Measurements from ENCODE around the gene JUNB.

DNA sequence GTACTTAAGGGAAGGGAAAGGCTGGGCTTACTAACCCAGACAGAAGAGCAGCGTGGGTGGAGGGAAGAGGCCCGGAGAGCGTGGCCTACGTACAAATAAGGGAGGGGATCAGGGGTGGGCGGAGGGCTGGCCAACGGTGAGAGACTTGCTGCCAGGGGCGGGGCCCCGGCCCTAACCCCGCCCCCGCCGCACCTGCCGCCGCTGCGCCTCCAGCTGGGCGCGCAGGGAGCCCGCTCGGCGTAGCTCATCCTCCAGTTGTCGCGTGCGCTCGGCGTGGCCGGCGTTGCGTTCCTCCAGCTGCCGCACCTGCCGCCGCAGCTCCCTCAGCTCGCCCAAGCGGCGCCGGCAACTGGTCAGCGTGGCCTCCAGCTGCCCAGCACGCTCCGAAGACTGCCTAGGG is 21.6 kb upstream of the JUNB start:
- TF ChIP-seq, protein P1, sequence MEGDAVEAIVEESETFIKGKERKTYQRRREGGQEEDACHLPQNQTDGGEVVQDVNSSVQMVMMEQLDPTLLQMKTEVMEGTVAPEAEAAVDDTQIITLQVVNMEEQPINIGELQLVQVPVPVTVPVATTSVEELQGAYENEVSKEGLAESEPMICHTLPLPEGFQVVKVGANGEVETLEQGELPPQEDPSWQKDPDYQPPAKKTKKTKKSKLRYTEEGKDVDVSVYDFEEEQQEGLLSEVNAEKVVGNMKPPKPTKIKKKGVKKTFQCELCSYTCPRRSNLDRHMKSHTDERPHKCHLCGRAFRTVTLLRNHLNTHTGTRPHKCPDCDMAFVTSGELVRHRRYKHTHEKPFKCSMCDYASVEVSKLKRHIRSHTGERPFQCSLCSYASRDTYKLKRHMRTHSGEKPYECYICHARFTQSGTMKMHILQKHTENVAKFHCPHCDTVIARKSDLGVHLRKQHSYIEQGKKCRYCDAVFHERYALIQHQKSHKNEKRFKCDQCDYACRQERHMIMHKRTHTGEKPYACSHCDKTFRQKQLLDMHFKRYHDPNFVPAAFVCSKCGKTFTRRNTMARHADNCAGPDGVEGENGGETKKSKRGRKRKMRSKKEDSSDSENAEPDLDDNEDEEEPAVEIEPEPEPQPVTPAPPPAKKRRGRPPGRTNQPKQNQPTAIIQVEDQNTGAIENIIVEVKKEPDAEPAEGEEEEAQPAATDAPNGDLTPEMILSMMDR (IDR thresholded peaks at IDR 0.05): no peak
- TF ChIP-seq ZFX (IDR thresholded peaks at IDR 0.05; ENCODE audit: borderline replicate concordance): no peak
